Activated B cell treated with CpG ODN at 0.5 μM for 24 hours (primary cell): ENCODE measurements around the gene PLA2G2F. TPM values are rescaled to one million over a fixed set of nuclear protein-coding genes. Genes with fewer than 3 reads are reported as not detected.

Experiments
- ATAC-seq: fragments of 200-7000 bp; cut with Tn5 transposase; one replicate; pipeline ENCODE4 v1.10.0; 2021; ENCODE audit warnings: low read depth, mild to moderate bottlenecking, moderate library complexity
- CTCF ChIA-PET: fragments of 350-600 bp; sonication (Branson Sonifier 250); formaldehyde crosslinking; loops from one replicate; lab custom pipeline; 2021; ENCODE audit warnings: antibody characterized with exemption; lab: Charles Lee
- POLR2A ChIA-PET: fragments of 350-600 bp; sonication (Branson Sonifier 250); formaldehyde crosslinking; loops from one replicate; lab custom pipeline; 2021; ENCODE audit warnings: antibody characterized with exemption; lab: Charles Lee
- DNase-seq: peaks from one replicate; pipeline ENCODE4 v3.0.0; 2022
- H3K27ac Mint-ChIP-seq: one replicate; pipeline ENCODE4 v1.8.0; 2020; ENCODE audit warnings: mixed read lengths
- H3K27me3 Mint-ChIP-seq: one replicate; pipeline ENCODE4 v1.8.0; 2021; ENCODE audit warnings: mixed read lengths
- H3K36me3 Mint-ChIP-seq: one replicate; pipeline ENCODE4 v1.8.0; 2021; ENCODE audit warnings: low read depth, mixed read lengths
- H3K4me1 Mint-ChIP-seq: one replicate; pipeline ENCODE4 v1.8.0; 2021; ENCODE audit warnings: mixed read lengths
- H3K4me3 Mint-ChIP-seq: one replicate; pipeline ENCODE4 v1.8.0; 2020; ENCODE audit warnings: mild to moderate bottlenecking, mixed read lengths
- H3K9me3 Mint-ChIP-seq: one replicate; pipeline ENCODE4 v1.8.0; 2020; ENCODE audit warnings: mixed read lengths
- intact Hi-C: fragments of 100-400 bp; cut with micrococcal nuclease; formaldehyde crosslinking; loops from one replicate; pipeline ENCODE4 v1.15.1; 2024
- total RNA-seq: library from RNA; stranded (reverse); gene quantifications from 2 replicates; pipeline ENCODE4 v1.2.3, GENCODE V29; 2022
- TF ChIP-seq, protein P1 (sequence below): fragments of 200-600 bp; IDR thresholded peaks from one replicate; pipeline ENCODE4 v1.8.0; 2022; ENCODE audit warnings: antibody characterized with exemption, mild to moderate bottlenecking

Gene PLA2G2F
- total RNA-seq, 1 donor from 2014 or later = not detected

DNA sequence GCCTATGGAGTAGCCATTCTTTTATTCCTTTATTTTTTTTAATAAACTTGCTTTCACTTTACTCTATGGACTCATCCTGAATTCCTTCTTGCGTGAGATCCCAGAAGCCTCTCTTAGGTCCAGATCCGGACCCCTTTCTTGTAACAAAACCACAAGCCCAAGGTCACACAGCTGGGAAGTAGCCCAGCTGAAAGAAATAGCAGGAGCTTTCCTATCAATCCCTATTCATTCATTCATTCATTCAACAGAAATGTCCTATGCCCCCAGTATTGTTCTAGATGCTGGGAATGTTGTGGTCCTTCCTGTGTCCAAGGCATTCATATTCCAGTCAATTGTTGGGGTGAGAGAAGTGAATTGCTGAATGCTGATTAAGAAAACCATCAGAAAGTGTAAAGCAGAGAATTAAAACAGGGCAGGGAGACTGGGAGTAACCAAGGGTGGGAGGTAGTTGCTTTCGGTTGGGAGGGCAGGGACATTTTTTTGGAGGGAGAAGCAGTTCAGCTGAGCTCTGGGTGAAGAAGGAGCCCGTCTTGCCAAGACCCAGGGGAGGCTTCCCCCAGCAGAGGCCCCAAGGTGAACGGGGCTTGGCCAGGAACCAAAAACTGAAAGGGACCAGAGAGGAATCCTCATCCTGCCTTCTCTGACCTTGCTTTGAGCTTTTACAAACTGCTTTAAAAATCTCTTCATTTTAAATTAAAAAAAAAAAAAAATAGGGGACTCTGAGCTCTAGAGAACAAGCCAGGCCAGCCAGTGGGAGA is 30.6 kb upstream of the PLA2G2F start:
- ChIA-PET POLR2A (no interaction called here), CTCF (no interaction called here)
- no peaks in the 10 kb centered on the region for H3K36me3 Mint-ChIP-seq
- no peaks in the 10 kb centered on the region for H3K27me3 Mint-ChIP-seq
- H3K4me1 Mint-ChIP-seq = no peaks in the 10 kb centered on the region
- ATAC-seq (no peak), DNase-seq (no peak)
- intact Hi-C loops = no loop called here
- H3K4me3 Mint-ChIP-seq = no peak overlapping the region
- TF ChIP-seq, protein P1, sequence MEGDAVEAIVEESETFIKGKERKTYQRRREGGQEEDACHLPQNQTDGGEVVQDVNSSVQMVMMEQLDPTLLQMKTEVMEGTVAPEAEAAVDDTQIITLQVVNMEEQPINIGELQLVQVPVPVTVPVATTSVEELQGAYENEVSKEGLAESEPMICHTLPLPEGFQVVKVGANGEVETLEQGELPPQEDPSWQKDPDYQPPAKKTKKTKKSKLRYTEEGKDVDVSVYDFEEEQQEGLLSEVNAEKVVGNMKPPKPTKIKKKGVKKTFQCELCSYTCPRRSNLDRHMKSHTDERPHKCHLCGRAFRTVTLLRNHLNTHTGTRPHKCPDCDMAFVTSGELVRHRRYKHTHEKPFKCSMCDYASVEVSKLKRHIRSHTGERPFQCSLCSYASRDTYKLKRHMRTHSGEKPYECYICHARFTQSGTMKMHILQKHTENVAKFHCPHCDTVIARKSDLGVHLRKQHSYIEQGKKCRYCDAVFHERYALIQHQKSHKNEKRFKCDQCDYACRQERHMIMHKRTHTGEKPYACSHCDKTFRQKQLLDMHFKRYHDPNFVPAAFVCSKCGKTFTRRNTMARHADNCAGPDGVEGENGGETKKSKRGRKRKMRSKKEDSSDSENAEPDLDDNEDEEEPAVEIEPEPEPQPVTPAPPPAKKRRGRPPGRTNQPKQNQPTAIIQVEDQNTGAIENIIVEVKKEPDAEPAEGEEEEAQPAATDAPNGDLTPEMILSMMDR = no peak
- H3K27ac Mint-ChIP-seq = no peak overlapping the region
- no peaks in the 10 kb centered on the region for H3K9me3 Mint-ChIP-seq

DNA sequence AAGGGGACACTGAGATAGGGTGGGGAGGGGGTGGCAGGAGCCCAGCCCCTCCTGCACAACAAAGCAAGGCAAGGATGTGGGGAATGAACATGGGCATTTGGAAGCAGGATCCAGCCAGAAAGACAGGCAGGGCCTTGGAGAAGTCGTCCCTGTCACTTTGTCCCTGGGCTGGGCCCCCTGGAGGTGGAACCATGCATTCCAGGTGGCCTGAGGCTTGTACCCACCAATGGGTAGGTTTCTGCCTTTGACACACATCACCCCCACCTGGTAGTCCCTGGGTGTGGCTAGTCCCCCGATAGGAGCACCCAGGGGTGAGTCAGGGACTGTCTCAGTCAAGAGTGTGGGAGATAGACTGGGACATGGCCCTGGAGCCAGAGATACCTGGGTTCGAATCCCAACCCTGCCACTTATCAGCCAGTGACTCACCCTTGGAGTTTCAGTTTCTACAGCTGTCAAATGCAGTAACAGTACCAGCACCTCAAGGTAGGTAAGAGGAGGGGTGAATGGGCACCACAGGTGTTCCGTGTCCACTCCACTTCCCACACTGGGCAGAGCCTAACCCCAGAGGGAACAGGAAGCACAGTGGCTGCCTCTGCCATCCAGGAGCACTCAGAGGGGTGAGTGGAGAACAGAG is 29.8 kb upstream of the PLA2G2F start:
- ATAC-seq (no peak), DNase-seq (no peak)
- no peaks in the 10 kb centered on the region for H3K27me3 Mint-ChIP-seq
- ChIA-PET POLR2A (no interaction called here), CTCF (no interaction called here)
- no peak overlapping the region for H3K27ac Mint-ChIP-seq
- TF ChIP-seq, protein P1 = no peak
- no peaks in the 10 kb centered on the region for H3K9me3 Mint-ChIP-seq
- no peak overlapping the region for H3K4me3 Mint-ChIP-seq
- no peaks in the 10 kb centered on the region for H3K36me3 Mint-ChIP-seq
- intact Hi-C loops = no loop called here
- no peaks in the 10 kb centered on the region for H3K4me1 Mint-ChIP-seq

DNA sequence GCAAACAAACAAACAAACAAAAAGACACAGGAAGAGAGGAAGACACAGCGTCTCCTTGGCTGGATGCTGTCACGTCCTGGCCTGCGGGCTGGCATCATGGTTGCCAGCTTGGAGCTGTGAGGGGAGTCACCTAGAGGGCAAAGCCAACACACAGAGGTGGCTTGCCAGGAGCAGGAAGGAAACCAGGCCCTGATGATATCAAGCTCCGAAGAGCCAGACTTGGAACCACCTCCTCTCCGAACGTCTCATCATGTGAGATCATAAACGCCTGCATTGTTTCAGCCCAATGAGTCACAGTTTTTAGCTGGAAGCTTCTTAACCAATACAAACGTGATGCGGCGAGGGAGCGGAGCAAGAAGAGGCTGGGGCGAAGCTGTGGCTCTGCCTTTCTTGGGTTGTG is 28.4 kb upstream of the PLA2G2F start:
- Mint-ChIP-seq H3K4me1 (no peaks in the 10 kb centered on the region), H3K4me3 (no peak overlapping the region), H3K27me3 (no peaks in the 10 kb centered on the region), H3K36me3 (no peaks in the 10 kb centered on the region), H3K9me3 (no peaks in the 10 kb centered on the region), H3K27ac (no peak overlapping the region)
- DNase-seq = no peak
- POLR2A ChIA-PET = no interaction called here
- ATAC-seq = no peak
- intact Hi-C loops = no loop called here
- CTCF ChIA-PET = no interaction called here
- TF ChIP-seq, protein P1 = no peak

DNA sequence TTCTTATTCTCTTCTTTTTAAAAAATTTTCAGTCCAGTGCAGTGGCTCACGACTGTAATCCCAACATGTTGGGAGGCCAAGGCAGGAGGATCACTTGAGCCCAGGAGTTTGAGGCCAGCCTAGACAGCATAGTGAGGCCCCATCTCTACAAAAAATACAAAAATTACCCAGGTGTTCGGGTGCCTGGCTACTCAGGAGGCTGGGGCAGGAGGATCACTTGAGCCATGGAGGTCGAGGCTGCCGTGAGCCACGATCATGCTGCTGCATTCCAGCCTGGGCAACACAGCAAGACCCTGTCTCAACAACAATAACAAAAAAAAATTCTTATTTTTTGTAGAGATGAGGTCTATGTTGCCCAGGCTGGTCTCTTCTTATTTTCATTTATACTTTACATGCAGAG is 27.7 kb upstream of the PLA2G2F start:
- no peak for ATAC-seq
- Mint-ChIP-seq H3K9me3 (no peaks in the 10 kb centered on the region), H3K27ac (no peak overlapping the region), H3K27me3 (no peaks in the 10 kb centered on the region), H3K4me3 (no peak overlapping the region), H3K4me1 (no peaks in the 10 kb centered on the region), H3K36me3 (no peaks in the 10 kb centered on the region)
- TF ChIP-seq, protein P1 = no peak
- intact Hi-C loops = no loop called here
- ChIA-PET POLR2A (no interaction called here), CTCF (no interaction called here)
- DNase-seq = no peak

DNA sequence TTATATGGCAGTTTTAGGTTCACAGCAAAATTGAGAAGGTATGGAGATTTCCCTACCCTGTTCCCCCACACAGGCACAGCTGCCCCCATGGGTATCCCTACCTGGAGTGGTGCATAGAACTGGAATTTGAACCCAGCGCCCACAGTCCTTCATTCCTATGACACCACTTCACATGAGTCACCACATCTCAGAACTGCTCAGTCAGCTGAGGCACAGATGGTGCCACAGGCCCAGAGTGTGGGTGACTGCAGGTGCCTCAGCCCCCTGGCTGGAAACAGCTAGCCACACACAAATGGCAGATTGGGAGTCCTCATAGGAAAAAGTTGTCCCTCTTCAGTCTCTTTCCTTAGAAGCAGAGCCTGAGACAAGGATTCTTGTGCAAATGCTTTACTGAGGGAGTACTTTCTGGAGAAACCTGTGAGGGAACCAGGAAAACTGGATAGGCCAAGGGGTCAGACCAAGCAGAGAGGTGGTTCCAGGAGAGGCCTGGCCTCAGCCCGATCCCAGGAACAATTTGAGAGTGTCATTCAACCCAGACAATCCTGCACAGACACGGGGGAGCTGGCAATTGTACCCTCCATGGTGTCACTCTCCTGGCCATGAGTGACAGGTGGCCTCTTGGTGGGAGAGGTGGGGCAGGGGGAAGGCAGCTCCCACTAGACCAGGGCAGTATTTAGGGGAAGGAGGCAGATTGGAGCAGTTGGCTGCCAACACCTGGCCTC is 26.7 kb upstream of the PLA2G2F start:
- CTCF ChIA-PET = no interaction called here
- ATAC-seq (no peak), DNase-seq (no peak)
- Mint-ChIP-seq H3K4me3 (no peak overlapping the region), H3K4me1 (peaks cover 6% of the 10 kb centered on the region), H3K27ac (no peak overlapping the region), H3K9me3 (no peaks in the 10 kb centered on the region), H3K36me3 (no peaks in the 10 kb centered on the region), H3K27me3 (no peaks in the 10 kb centered on the region)
- TF ChIP-seq, protein P1 = no peak
- POLR2A ChIA-PET = no interaction called here
- intact Hi-C loops = no loop called here
